GM10266 (cell line): Measurements from ENCODE around the gene FRY.

Experiments
- DNase-seq: peaks from one replicate; pipeline ENCODE4 v3.0.0; 2012; ENCODE audit errors: extremely low spot score
- TF ChIP-seq, protein P1 (sequence below): IDR thresholded peaks from 2 replicates; pipeline ENCODE4 v1.5.1; 2012; ENCODE audit warnings: mild to moderate bottlenecking, low read depth; ENCODE audit not compliant: control insufficient read depth, insufficient read depth; ENCODE audit errors: missing control alignments

Gene FRY

DNA sequence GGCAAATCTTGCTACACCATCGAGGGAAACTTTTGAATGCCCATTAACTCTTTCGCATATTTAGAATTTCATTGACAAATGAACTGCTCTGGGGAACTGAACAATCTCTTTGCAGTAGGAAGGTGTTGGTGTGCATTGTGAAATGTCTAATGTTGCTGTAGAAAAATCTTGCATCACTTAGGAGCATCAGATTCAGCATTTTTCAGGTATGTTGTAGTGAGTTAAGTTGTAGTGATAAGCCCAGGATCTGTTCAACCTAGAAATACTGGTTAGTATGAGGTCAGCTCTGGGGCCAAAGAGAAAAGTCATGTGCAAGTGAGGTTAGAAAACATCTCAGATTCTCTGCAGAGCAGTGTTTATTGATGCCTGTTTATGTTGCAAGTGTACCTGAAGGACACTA lies 4.1 kb downstream of the FRY start:
- TF ChIP-seq, protein P1, sequence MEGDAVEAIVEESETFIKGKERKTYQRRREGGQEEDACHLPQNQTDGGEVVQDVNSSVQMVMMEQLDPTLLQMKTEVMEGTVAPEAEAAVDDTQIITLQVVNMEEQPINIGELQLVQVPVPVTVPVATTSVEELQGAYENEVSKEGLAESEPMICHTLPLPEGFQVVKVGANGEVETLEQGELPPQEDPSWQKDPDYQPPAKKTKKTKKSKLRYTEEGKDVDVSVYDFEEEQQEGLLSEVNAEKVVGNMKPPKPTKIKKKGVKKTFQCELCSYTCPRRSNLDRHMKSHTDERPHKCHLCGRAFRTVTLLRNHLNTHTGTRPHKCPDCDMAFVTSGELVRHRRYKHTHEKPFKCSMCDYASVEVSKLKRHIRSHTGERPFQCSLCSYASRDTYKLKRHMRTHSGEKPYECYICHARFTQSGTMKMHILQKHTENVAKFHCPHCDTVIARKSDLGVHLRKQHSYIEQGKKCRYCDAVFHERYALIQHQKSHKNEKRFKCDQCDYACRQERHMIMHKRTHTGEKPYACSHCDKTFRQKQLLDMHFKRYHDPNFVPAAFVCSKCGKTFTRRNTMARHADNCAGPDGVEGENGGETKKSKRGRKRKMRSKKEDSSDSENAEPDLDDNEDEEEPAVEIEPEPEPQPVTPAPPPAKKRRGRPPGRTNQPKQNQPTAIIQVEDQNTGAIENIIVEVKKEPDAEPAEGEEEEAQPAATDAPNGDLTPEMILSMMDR = no peak
- DNase-seq = no peak

DNA sequence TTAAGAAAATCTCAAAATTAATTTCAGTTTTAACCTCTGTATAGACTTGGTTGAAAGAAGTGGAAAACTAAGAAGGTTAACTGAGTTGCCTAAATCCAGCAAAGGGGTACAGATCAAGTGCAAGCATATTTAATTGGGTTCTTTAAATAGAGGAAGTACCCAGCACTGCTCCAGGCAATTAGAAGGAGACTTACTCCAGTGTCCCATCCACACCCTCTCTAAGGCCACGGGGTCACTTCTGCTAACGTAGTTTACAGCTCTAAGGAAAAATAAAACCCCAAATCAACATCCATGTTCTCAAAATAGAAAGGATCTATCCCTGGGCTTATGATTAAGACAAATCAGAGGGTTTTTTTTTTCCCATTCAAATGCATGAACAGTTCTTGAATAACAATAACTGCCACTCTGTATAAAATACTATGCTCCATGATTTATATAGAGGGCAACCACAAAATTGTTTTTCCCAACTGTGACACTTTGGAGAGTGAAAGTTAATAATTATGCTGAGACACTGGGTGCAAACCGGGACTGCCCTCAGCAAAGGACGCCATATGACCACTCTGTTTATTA lies 4.6 kb downstream of the FRY start:
- DNase-seq = no peak
- TF ChIP-seq, protein P1 = no peak

DNA sequence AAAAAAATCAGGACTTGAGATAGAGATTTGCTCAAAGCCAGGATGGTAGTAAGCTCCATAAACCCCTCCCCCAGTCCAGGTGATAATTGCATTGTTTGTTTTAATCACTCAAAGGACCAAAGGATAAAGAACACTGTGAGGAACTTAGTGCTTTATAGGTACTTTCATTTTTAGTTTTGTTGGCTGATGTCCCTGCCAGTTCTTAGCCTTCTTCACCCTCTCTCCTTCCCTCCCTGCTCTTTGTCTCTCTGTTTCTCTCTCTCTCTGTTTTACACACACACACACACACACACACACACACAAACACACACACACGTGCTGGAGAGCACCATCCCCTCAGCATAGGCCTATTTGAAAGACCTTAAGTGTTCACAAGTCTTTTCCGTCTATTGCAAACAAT lies 5.2 kb downstream of the FRY start:
- TF ChIP-seq, protein P1 = no peak
- DNase-seq = no peak

DNA sequence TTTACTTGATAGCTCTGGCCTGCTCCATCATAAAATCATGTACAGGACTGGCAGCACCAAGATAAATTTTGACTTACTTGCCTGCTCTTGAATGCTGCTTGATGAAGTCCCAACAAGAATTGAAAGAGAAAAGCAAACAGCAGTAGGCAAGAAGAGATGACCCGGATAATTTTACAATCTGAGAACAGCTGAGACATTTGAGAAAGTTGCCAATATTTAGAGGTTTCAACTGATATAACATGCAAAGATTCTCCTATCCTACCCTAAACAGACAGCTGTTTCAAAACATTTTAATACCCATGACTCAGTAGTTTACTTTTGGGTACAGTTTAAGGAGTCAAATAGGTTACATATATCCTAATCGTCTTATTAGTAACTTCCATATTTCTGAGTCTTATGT lies 5.9 kb downstream of the FRY start:
- TF ChIP-seq, protein P1 = no peak
- no peak for DNase-seq

DNA sequence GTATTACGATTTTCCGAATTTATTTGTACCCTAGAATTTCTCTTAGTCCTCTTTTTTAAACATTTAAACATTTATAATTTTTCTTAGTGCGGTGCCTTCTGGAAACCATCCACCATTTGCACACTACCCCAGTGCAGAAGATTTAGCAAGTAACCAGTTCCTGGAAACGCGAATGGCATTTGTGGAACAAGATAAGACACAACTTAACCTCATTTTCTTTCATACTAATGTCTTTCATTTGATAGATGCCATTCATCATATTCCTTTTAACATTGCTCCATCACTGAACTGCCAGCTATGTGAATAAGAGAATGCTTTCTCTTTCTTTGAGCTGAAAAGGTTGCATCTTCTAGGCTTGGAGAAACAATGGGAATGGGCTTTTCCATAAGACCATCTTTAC lies 6.8 kb downstream of the FRY start:
- TF ChIP-seq, protein P1 = no peak
- DNase-seq = no peak

DNA sequence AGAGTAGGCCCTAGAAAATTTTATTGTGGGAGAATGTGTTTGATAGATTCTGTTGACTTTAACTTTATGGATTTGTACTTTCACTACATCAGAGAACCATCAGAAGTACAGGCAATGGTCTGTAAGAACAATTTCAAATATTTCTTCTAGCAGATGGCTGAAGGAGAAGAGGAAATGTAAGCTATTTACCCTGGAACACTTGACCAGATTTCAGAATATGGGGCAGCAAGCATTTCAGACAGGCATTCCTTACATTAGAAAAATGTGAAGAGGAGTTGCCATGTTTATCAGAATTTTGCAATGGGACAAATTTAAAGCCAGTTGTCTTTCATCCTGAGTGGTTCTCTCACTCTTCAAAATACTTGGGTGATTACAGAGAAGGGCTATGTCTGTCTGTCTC lies 7.5 kb downstream of the FRY start:
- TF ChIP-seq, protein P1 = no peak
- DNase-seq = no peak

DNA sequence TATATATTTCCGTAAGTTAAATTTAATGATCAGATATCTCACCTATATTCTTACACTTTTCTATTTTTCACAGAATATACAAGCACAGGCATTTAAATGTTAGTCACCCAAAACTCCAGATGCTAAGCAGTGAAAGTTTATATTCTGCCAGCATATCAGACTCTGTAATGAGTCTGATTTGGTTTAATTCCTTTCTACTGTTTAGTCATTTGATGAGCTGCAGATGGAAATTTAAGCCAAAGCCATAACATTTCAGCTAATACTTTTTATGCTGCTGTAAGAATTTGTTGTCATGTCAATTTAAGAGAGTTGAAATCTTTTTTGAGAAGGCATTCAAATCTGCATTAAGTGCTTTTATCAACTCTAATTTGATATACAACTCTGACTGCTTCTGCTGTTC lies 8.0 kb downstream of the FRY start:
- TF ChIP-seq, protein P1 = no peak
- no peak for DNase-seq
